Activated T-helper 2 cell treated with anti-CD3 and anti-CD28 coated beads, Interferon-gamma antibody, Interleukin-2, Interleukin-4, amounts not matched to agents 10 μg/mL and 5 μg/mL and 100 μg/mL, durations not matched to agents 14 hours and 24 hours and 36 hours (primary cell): ENCODE measurements around the gene GLI3. TPM values are rescaled to one million over a fixed set of nuclear protein-coding genes. Genes with fewer than 3 reads are reported as not detected.

ENCODE experiments used
- DNase-seq: peaks from one replicate; pipeline ENCODE4 v3.0.0; 2021; ENCODE audit warnings: low spot score
- H3K27ac Mint-ChIP-seq: one replicate; pipeline ENCODE4 v1.8.0; 2021; ENCODE audit warnings: mixed read lengths
- H3K27me3 Mint-ChIP-seq: one replicate; pipeline ENCODE4 v1.8.0; 2021; ENCODE audit warnings: low read depth, mixed read lengths
- H3K36me3 Mint-ChIP-seq: one replicate; pipeline ENCODE4 v1.8.0; 2021; ENCODE audit warnings: low read depth, mixed read lengths
- H3K4me1 Mint-ChIP-seq: one replicate; pipeline ENCODE4 v1.8.0; 2021; ENCODE audit warnings: low read depth, mixed read lengths
- H3K4me3 Mint-ChIP-seq: one replicate; pipeline ENCODE4 v1.8.0; 2021; ENCODE audit warnings: low read depth, mild to moderate bottlenecking, moderate library complexity, mixed read lengths
- H3K9me3 Mint-ChIP-seq: one replicate; pipeline ENCODE4 v1.8.0; 2021; ENCODE audit warnings: mixed read lengths
- intact Hi-C: fragments of 100-400 bp; cut with micrococcal nuclease; formaldehyde crosslinking; loops from one replicate; pipeline ENCODE4 v1.15.1; 2023
- total RNA-seq: library from RNA; stranded (reverse); gene quantifications from 2 replicates; pipeline ENCODE4 v1.2.3, GENCODE V29; 2022

GLI3 gene
- total RNA-seq, 1 donor from 2014 or later = not detected

- Mint-ChIP-seq H3K27me3 (peaks cover 75% of the 10 kb centered on the region), H3K9me3 (no peaks in the 10 kb centered on the region), H3K27ac (no peak overlapping the region), H3K4me3 (no peak overlapping the region), H3K36me3 (no peaks in the 10 kb centered on the region), H3K4me1 (peaks cover 6% of the 10 kb centered on the region)
- DNase-seq = no peak
- intact Hi-C loops = no loop called here
Observed at GRCh38 chr7:42232275-42232674, 4.7 kb downstream of the GLI3 start.

GRCh38 chr7:42231043-42231787, 5.8 kb downstream of the GLI3 start:
- Mint-ChIP-seq H3K4me1 (peaks cover 6% of the 10 kb centered on the region), H3K9me3 (no peaks in the 10 kb centered on the region), H3K4me3 (no peak overlapping the region), H3K27me3 (peaks cover 84% of the 10 kb centered on the region), H3K36me3 (no peaks in the 10 kb centered on the region), H3K27ac (no peak overlapping the region)
- intact Hi-C loops = no loop called here
- DNase-seq = no peak

GRCh38 chr7:42227936-42228591, 8.9 kb downstream of the GLI3 start:
- DNase-seq = no peak
- Mint-ChIP-seq H3K9me3 (no peaks in the 10 kb centered on the region), H3K27ac (no peak overlapping the region), H3K4me1 (peaks cover 4% of the 10 kb centered on the region), H3K4me3 (peak overlapping the region; percentile 42), H3K36me3 (no peaks in the 10 kb centered on the region), H3K27me3 (peaks cover 72% of the 10 kb centered on the region)
- intact Hi-C loops = no loop called here

GRCh38 chr7:42227541-42227935, 9.5 kb downstream of the GLI3 start:
- intact Hi-C loops = no loop called here
- Mint-ChIP-seq H3K36me3 (no peaks in the 10 kb centered on the region), H3K27me3 (peaks cover 69% of the 10 kb centered on the region), H3K4me1 (peaks cover 4% of the 10 kb centered on the region), H3K9me3 (no peaks in the 10 kb centered on the region), H3K4me3 (peak overlapping the region; percentile 42), H3K27ac (no peak overlapping the region)
- peak; percentile 10 for DNase-seq

- DNase-seq = no peak
- H3K27me3 Mint-ChIP-seq = peaks cover 64% of the 10 kb centered on the region
- H3K27ac Mint-ChIP-seq = no peak overlapping the region
- H3K4me3 Mint-ChIP-seq = no peak overlapping the region
- H3K36me3 Mint-ChIP-seq = no peaks in the 10 kb centered on the region
- intact Hi-C loops = no loop called here
- peaks cover 4% of the 10 kb centered on the region for H3K4me1 Mint-ChIP-seq
- no peaks in the 10 kb centered on the region for H3K9me3 Mint-ChIP-seq
Observed at GRCh38 chr7:42227021-42227420, 10.0 kb downstream of the GLI3 start.

GRCh38 chr7:42226354-42226941, 10.6 kb downstream of the GLI3 start:
- peaks cover 61% of the 10 kb centered on the region for H3K27me3 Mint-ChIP-seq
- H3K36me3 Mint-ChIP-seq = no peaks in the 10 kb centered on the region
- no peak for DNase-seq
- H3K27ac Mint-ChIP-seq = no peak overlapping the region
- intact Hi-C loops = no loop called here
- H3K9me3 Mint-ChIP-seq = no peaks in the 10 kb centered on the region
- peaks cover 4% of the 10 kb centered on the region for H3K4me1 Mint-ChIP-seq
- no peak overlapping the region for H3K4me3 Mint-ChIP-seq

- peaks cover 4% of the 10 kb centered on the region for H3K4me1 Mint-ChIP-seq
- no peaks in the 10 kb centered on the region for H3K9me3 Mint-ChIP-seq
- H3K36me3 Mint-ChIP-seq = no peaks in the 10 kb centered on the region
- H3K27ac Mint-ChIP-seq = no peak overlapping the region
- H3K27me3 Mint-ChIP-seq = peaks cover 45% of the 10 kb centered on the region
- intact Hi-C loops = no loop called here
- no peak for DNase-seq
- H3K4me3 Mint-ChIP-seq = no peak overlapping the region
Observed at GRCh38 chr7:42224391-42225003, 12.5 kb downstream of the GLI3 start.

- Mint-ChIP-seq H3K9me3 (no peaks in the 10 kb centered on the region), H3K4me3 (no peak overlapping the region), H3K4me1 (peaks cover 4% of the 10 kb centered on the region), H3K27ac (no peak overlapping the region), H3K27me3 (peaks cover 31% of the 10 kb centered on the region), H3K36me3 (no peaks in the 10 kb centered on the region)
- no peak for DNase-seq
- intact Hi-C loops = no loop called here
Observed at GRCh38 chr7:42222891-42223290, 14.1 kb downstream of the GLI3 start.

GRCh38 chr7:42222125-42222524, 14.9 kb downstream of the GLI3 start:
- H3K4me1 Mint-ChIP-seq = no peaks in the 10 kb centered on the region
- DNase-seq = no peak
- H3K36me3 Mint-ChIP-seq = no peaks in the 10 kb centered on the region
- no peak overlapping the region for H3K4me3 Mint-ChIP-seq
- H3K9me3 Mint-ChIP-seq = no peaks in the 10 kb centered on the region
- intact Hi-C loops = no loop called here
- H3K27me3 Mint-ChIP-seq = peaks cover 24% of the 10 kb centered on the region
- H3K27ac Mint-ChIP-seq = no peak overlapping the region

GRCh38 chr7:42221304-42221703, 15.7 kb downstream of the GLI3 start:
- Mint-ChIP-seq H3K36me3 (no peaks in the 10 kb centered on the region), H3K27ac (no peak overlapping the region), H3K9me3 (no peaks in the 10 kb centered on the region), H3K4me3 (no peak overlapping the region), H3K4me1 (no peaks in the 10 kb centered on the region), H3K27me3 (peaks cover 21% of the 10 kb centered on the region)
- intact Hi-C loops = no loop called here
- DNase-seq = no peak

GRCh38 chr7:42219447-42219846, 17.6 kb downstream of the GLI3 start:
- Mint-ChIP-seq H3K4me3 (no peak overlapping the region), H3K27ac (no peak overlapping the region), H3K9me3 (no peaks in the 10 kb centered on the region), H3K27me3 (peaks cover 10% of the 10 kb centered on the region), H3K36me3 (no peaks in the 10 kb centered on the region), H3K4me1 (no peaks in the 10 kb centered on the region)
- intact Hi-C loops = no loop called here
- no peak for DNase-seq

- Mint-ChIP-seq H3K4me3 (no peak overlapping the region), H3K36me3 (no peaks in the 10 kb centered on the region), H3K27ac (no peak overlapping the region), H3K4me1 (no peaks in the 10 kb centered on the region), H3K9me3 (no peaks in the 10 kb centered on the region), H3K27me3 (peaks cover 5% of the 10 kb centered on the region)
- intact Hi-C loops = no loop called here
- DNase-seq = no peak
Observed at GRCh38 chr7:42218248-42218647, 18.8 kb downstream of the GLI3 start.

GRCh38 chr7:42217548-42217947, 19.5 kb downstream of the GLI3 start:
- H3K4me3 Mint-ChIP-seq = no peak overlapping the region
- H3K4me1 Mint-ChIP-seq = no peaks in the 10 kb centered on the region
- no peaks in the 10 kb centered on the region for H3K36me3 Mint-ChIP-seq
- H3K27ac Mint-ChIP-seq = no peak overlapping the region
- H3K9me3 Mint-ChIP-seq = no peaks in the 10 kb centered on the region
- intact Hi-C loops = no loop called here
- H3K27me3 Mint-ChIP-seq = peaks cover 5% of the 10 kb centered on the region
- DNase-seq = no peak
